Gastrocnemius medialis (tissue), 4 donors: ENCODE results near the gene ERCC6L2. TPM values are rescaled to one million over a fixed set of nuclear protein-coding genes. Genes with fewer than 3 reads are reported as not detected.

Experiments
- ATAC-seq, 2 donors: fragments of 150-250 bp; one replicate each; pipeline ENCODE4 v1.9.1; 2016
- DNase-seq, 2 donors: peaks; one replicate each; pipeline ENCODE4 v3.0.0-alpha.2; 2019
- H3K27ac ChIP-seq, 4 donors: fragments of 200-600 bp; sonication (generic); 1 replicate in 1 of 4; 2 replicates in 3 of 4; pipeline ENCODE4 v1.5.1; 2016 to 2018; ENCODE audit warnings: mild to moderate bottlenecking in 2 of 4, moderate library complexity in 1 of 4
- H3K27me3 ChIP-seq, 3 donors: fragments of 200-600 bp; sonication (generic) in 2 of 3; 1 replicate in 1 of 3; 2 replicates in 2 of 3; pipeline versions ENCODE4 v1.5.1 to v1.6.0; 2016 to 2019; ENCODE audit warnings: mild to moderate bottlenecking in 1 of 3, moderate library complexity in 1 of 3
- H3K36me3 ChIP-seq, 2 donors: fragments of 200-600 bp; sonication (generic) in 1 of 2; one replicate each; pipeline ENCODE4 v1.5.1; 2017 to 2018
- H3K4me1 ChIP-seq, 2 donors: fragments of 200-600 bp; sonication (generic) in 1 of 2; one replicate each; pipeline ENCODE4 v1.5.1; 2016 to 2017; ENCODE audit warnings: mild to moderate bottlenecking in 2 of 2
- H3K4me3 ChIP-seq, 4 donors: fragments of 200-600 bp; sonication (generic) in 3 of 4; 1 replicate in 1 of 4; 2 replicates in 3 of 4; pipeline ENCODE4 v1.5.1; 2016 to 2019; ENCODE audit warnings: mild to moderate bottlenecking in 2 of 4
- H3K9me3 ChIP-seq, 3 donors: fragments of 200-600 bp; sonication (generic) in 2 of 3; 1 replicate in 1 of 3; 2 replicates in 2 of 3; pipeline ENCODE4 v1.5.1; 2016 to 2019
- CTCF ChIP-seq, 5 experiments: fragments of 450-650 bp in 3 of 5; fragments of 200-600 bp in 2 of 5; sonication (generic) in 2 of 5; IDR thresholded peaks in 4 of 5; conservative IDR thresholded peaks in 1 of 5; 1 replicate in 4 of 5; 2 replicates in 1 of 5; pipeline ENCODE4 v1.5.1; 2016 to 2019; ENCODE audit warnings: antibody characterized with exemption in 5 of 5, mild to moderate bottlenecking in 3 of 5, moderate library complexity in 3 of 5
- POLR2A ChIP-seq, 2 donors: fragments of 450-650 bp; IDR thresholded peaks; one replicate each; pipeline ENCODE4 v1.6.1; 2017; ENCODE audit warnings: antibody characterized with exemption in 2 of 2, mild to moderate bottlenecking in 2 of 2, moderate library complexity in 2 of 2
- in situ Hi-C, 4 donors: fragments of 200-750 bp; cut with MboI; loops; one replicate each; pipeline versions ENCODE4 v1.15.0 to v1.8.0; 2017; ENCODE audit warnings: low sequenced_read_pairs in 4 of 4
- intact Hi-C: fragments of 100-400 bp; cut with DNase I; formaldehyde crosslinking; loops from one replicate; pipeline ENCODE4 v1.15.1; 2023; ENCODE audit warnings: low total_unique reads
- total RNA-seq, 4 donors: library from RNA; depleted of rRNA; stranded (reverse); fragments of >200 nt; gene quantifications; one replicate each; pipeline versions ENCODE4 v1.1.0 to v1.2.3, GENCODE V29; 2016

Gene ERCC6L2
- total RNA-seq, 4 donors from 2014 or later: 24.2 to 46.2 (median 35.9) TPM

GRCh38 chr9:95836072-95836471 lies 39.4 kb upstream of the ERCC6L2 start:
- DNase-seq (no peak), ATAC-seq (no peak)
- intact Hi-C loops: no loop called here
- Histone ChIP-seq H3K36me3 (no peaks in the 10 kb centered on the region), H3K4me1 (peaks cover 0 to 11% of the 10 kb centered on the region in 2 donors), H3K27me3 (no peaks in the 10 kb centered on the region), H3K9me3 (no peaks in the 10 kb centered on the region), H3K4me3 (no peak overlapping the region), H3K27ac (no peak overlapping the region)
- in situ Hi-C loops: no loop called here
- no peak for TF ChIP-seq POLR2A (IDR thresholded peaks at IDR 0.05)
- TF ChIP-seq CTCF (IDR thresholded peaks at IDR 0.05 in 4 of 5, conservative IDR thresholded peaks at IDR 0.05 in 1 of 5): no peak

DNA sequence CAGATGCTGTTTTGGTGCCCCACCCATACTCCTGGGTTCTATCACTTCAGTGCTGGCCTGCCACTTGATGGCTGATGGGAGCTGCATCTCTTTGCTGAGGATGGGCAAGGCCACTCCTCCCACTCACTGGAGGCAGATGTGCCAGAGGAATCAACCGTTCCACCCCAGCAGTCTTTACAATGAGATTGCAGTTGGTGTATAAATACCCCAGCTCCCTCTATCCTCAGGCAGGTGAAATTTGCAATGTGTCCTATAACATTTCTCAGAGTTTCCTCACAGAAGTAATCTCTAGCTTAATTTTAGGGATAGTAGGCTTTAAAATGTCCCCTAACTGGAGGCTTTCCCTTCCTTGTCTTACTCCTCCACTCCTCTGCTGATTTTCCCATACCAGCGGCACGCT lies 36.5 kb upstream of the ERCC6L2 start:
- in situ Hi-C loops: no loop called here
- DNase-seq (no peak), ATAC-seq (no peak)
- Histone ChIP-seq H3K36me3 (no peaks in the 10 kb centered on the region), H3K9me3 (no peaks in the 10 kb centered on the region), H3K4me3 (no peak overlapping the region), H3K4me1 (peaks cover 0 to 5% of the 10 kb centered on the region in 2 donors), H3K27me3 (no peaks in the 10 kb centered on the region), H3K27ac (no peak overlapping the region)
- TF ChIP-seq CTCF (IDR thresholded peaks at IDR 0.05 in 4 of 5, conservative IDR thresholded peaks at IDR 0.05 in 1 of 5): no peak
- TF ChIP-seq POLR2A (IDR thresholded peaks at IDR 0.05): no peak
- intact Hi-C loops: no loop called here

- Histone ChIP-seq H3K27me3 (no peaks in the 10 kb centered on the region), H3K9me3 (no peaks in the 10 kb centered on the region), H3K4me3 (no peak overlapping the region), H3K27ac (no peak overlapping the region), H3K36me3 (no peaks in the 10 kb centered on the region), H3K4me1 (peaks cover 0 to 5% of the 10 kb centered on the region in 2 donors)
- DNase-seq (no peak), ATAC-seq (no peak)
- intact Hi-C loops (no loop called here), in situ Hi-C loops (no loop called here)
- no peak for TF ChIP-seq CTCF (IDR thresholded peaks at IDR 0.05 in 4 of 5, conservative IDR thresholded peaks at IDR 0.05 in 1 of 5)
- no peak for TF ChIP-seq POLR2A (IDR thresholded peaks at IDR 0.05)
These were observed 35.4 kb upstream of the ERCC6L2 start for GRCh38 chr9:95840074-95840473.

DNA sequence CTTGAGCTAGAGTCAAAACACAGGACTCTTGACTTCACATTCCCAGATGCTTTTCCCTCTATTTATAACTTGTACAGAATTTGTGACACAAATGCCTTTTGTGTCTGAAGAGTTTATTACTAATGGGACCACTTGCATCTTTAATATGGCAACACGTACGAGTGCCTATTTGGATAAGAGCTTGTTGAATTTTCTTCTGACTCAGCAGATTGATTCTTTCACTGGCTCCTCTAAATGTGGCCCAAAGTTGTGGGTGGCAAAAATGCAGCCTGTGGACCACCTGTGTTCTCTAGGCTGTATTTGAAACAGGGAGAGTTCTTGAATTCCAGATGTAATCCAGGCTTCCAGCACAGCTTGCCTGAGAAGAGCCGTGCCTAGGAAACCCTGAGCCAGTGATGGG lies 34.1 kb upstream of the ERCC6L2 start:
- Histone ChIP-seq H3K4me3 (no peak overlapping the region), H3K9me3 (no peaks in the 10 kb centered on the region), H3K27ac (no peak overlapping the region), H3K36me3 (no peaks in the 10 kb centered on the region), H3K4me1 (peaks cover 0 to 5% of the 10 kb centered on the region in 2 donors), H3K27me3 (no peaks in the 10 kb centered on the region)
- TF ChIP-seq CTCF (IDR thresholded peaks at IDR 0.05 in 4 of 5, conservative IDR thresholded peaks at IDR 0.05 in 1 of 5) (no peak), POLR2A (IDR thresholded peaks at IDR 0.05) (no peak)
- in situ Hi-C loops: no loop called here
- no peak for ATAC-seq
- no peak for DNase-seq
- intact Hi-C loops: no loop called here

DNA sequence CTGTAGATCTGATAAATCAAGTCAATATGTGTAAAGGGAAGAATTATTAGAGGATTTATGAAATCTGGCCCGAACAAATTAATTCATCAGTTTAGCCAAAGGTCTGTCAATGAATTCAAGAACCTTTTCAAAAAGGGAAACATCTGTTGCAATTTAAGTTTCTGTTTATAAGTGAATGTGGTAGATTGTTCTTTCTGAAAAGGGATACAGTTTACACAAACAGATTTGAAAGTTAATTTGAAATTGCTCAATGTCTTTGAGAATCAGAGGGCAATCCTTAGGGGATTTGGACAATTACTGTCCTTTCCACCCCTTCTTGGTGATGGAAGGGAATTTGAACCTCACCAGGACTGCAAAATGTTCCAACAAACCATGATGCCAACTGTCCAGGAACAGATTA lies 29.7 kb upstream of the ERCC6L2 start:
- H3K36me3 ChIP-seq: no peaks in the 10 kb centered on the region
- TF ChIP-seq POLR2A (IDR thresholded peaks at IDR 0.05) (no peak), CTCF (IDR thresholded peaks at IDR 0.05 in 4 of 5, conservative IDR thresholded peaks at IDR 0.05 in 1 of 5) (no peak)
- H3K9me3 ChIP-seq: no peaks in the 10 kb centered on the region
- ATAC-seq (no peak), DNase-seq (no peak)
- H3K27me3 ChIP-seq: no peaks in the 10 kb centered on the region
- intact Hi-C loops: no loop called here
- H3K4me1 ChIP-seq: peaks cover 0 to under 1% of the 10 kb centered on the region in 2 donors
- in situ Hi-C loops: no loop called here
- no peak overlapping the region for H3K4me3 ChIP-seq
- no peak overlapping the region for H3K27ac ChIP-seq
